DND-41 (cell line): ENCODE results near the gene TMEM44.

Source experiments
- ATAC-seq: fragments of 200-7000 bp; cut with Tn5 transposase; 3 replicates; pipeline ENCODE4 v1.9.1; 2021; ENCODE audit warnings: low read depth; ENCODE audit not compliant: insufficient read depth
- DNase-seq: peaks from one replicate; pipeline ENCODE4 v3.0.0-alpha.2; 2020
- H2AFZ ChIP-seq: 2 replicates; pipeline ENCODE4 v1.6.0; 2012; ENCODE audit warnings: low read depth, low read length
- H3K27ac ChIP-seq: 2 replicates; pipeline ENCODE4 v1.5.1; 2012; ENCODE audit warnings: low read length, inconsistent platforms
- H3K27me3 ChIP-seq: fragments of 200-600 bp; sonication (generic); 2 replicates; pipeline ENCODE4 v1.6.0; 2012; ENCODE audit warnings: low read length, mild to moderate bottlenecking, inconsistent platforms; ENCODE audit not compliant: insufficient read depth, poor library complexity
- H3K36me3 ChIP-seq: 2 replicates; pipeline ENCODE4 v1.5.1; 2012; ENCODE audit warnings: low read length, inconsistent platforms; ENCODE audit not compliant: insufficient read depth
- H3K4me1 ChIP-seq: 2 replicates; pipeline ENCODE4 v1.5.1; 2012; ENCODE audit warnings: mild to moderate bottlenecking, low read length; ENCODE audit not compliant: insufficient read depth
- H3K4me2 ChIP-seq: 2 replicates; pipeline ENCODE4 v1.6.0; 2012; ENCODE audit warnings: mild to moderate bottlenecking, moderate library complexity, low read length, inconsistent platforms; ENCODE audit not compliant: insufficient read depth
- H3K4me3 ChIP-seq, 2 experiments: fragments of 200-600 bp in 1 of 2; shearing (Covaris generic) in 1 of 2; 2 replicates each; pipeline ENCODE4 v1.5.1; 2012 to 2016; ENCODE audit warnings: inconsistent platforms in 2 of 2, low read length in 2 of 2, mild to moderate bottlenecking in 2 of 2, low read depth in 1 of 2, moderate library complexity in 1 of 2
- H3K79me2 ChIP-seq: 2 replicates; pipeline ENCODE4 v1.6.0; 2012; ENCODE audit warnings: low read length, inconsistent platforms; ENCODE audit not compliant: insufficient read depth
- H3K9ac ChIP-seq: 2 replicates; pipeline ENCODE4 v1.6.0; 2012; ENCODE audit warnings: low read depth, mild to moderate bottlenecking, inconsistent platforms, low read length, moderate library complexity
- H3K9me3 ChIP-seq: 2 replicates; pipeline ENCODE4 v1.5.1; 2012; ENCODE audit warnings: low read length, moderate library complexity, mild to moderate bottlenecking, inconsistent platforms; ENCODE audit not compliant: insufficient read depth, severe bottlenecking
- H4K20me1 ChIP-seq: 2 replicates; pipeline ENCODE4 v1.6.0; 2012; ENCODE audit warnings: low read length; ENCODE audit not compliant: insufficient read depth
- EZH2 ChIP-seq: IDR thresholded peaks from 3 replicates; pipeline ENCODE4 v1.6.1; 2012; ENCODE audit warnings: borderline replicate concordance, low read depth, mild to moderate bottlenecking, moderate library complexity, low read length, inconsistent platforms; ENCODE audit not compliant: severe bottlenecking
- TF ChIP-seq, protein P1 (sequence below): IDR thresholded peaks from 2 replicates; pipeline ENCODE4 v1.5.1; 2012; ENCODE audit warnings: borderline replicate concordance, low read length, moderate library complexity, mild to moderate bottlenecking; ENCODE audit not compliant: poor library complexity, severe bottlenecking; ENCODE audit errors: extremely low read depth

The TMEM44 gene

GRCh38 chr3:194642769-194643168, 9.6 kb upstream of the TMEM44 start:
- Histone ChIP-seq H3K36me3 (peaks cover 72% of the 10 kb centered on the region), H3K9ac (no peak overlapping the region), H3K4me2 (no peak overlapping the region), H3K9me3 (no peaks in the 10 kb centered on the region), H3K79me2 (no peaks in the 10 kb centered on the region), H2AFZ (no peak overlapping the region), H3K27me3 (no peaks in the 10 kb centered on the region), H4K20me1 (no peaks in the 10 kb centered on the region), H3K4me1 (no peaks in the 10 kb centered on the region), H3K4me3 (no peak overlapping the region), H3K27ac (no peak overlapping the region)
- DNase-seq (no peak), ATAC-seq (no peak)
- no peak for TF ChIP-seq EZH2
- TF ChIP-seq, protein P1, sequence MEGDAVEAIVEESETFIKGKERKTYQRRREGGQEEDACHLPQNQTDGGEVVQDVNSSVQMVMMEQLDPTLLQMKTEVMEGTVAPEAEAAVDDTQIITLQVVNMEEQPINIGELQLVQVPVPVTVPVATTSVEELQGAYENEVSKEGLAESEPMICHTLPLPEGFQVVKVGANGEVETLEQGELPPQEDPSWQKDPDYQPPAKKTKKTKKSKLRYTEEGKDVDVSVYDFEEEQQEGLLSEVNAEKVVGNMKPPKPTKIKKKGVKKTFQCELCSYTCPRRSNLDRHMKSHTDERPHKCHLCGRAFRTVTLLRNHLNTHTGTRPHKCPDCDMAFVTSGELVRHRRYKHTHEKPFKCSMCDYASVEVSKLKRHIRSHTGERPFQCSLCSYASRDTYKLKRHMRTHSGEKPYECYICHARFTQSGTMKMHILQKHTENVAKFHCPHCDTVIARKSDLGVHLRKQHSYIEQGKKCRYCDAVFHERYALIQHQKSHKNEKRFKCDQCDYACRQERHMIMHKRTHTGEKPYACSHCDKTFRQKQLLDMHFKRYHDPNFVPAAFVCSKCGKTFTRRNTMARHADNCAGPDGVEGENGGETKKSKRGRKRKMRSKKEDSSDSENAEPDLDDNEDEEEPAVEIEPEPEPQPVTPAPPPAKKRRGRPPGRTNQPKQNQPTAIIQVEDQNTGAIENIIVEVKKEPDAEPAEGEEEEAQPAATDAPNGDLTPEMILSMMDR: no peak

DNA sequence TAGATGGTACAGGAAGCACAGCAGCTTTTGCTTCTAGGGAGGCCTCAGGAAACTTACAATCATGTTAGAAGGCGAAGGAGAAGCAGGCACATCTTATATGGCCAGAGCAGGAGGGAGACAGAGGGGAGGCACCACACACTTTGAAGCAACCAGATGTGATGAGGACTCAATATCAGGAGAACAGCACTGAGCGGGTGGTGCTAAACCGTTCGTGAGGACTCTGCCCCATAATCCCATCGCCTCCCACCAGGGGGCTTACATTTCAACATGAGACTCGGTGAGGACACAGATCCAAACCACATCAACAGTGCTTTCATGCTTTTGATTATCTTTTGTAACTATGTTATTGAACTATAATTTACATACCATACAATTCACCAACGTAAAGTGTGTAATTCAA, 7.6 kb upstream of the TMEM44 start:
- Histone ChIP-seq H4K20me1 (no peaks in the 10 kb centered on the region), H3K27ac (no peak overlapping the region), H3K4me2 (no peak overlapping the region), H3K9ac (no peak overlapping the region), H3K27me3 (no peaks in the 10 kb centered on the region), H3K79me2 (no peaks in the 10 kb centered on the region), H3K36me3 (peaks cover 62% of the 10 kb centered on the region), H3K4me3 (no peak overlapping the region), H3K9me3 (no peaks in the 10 kb centered on the region), H3K4me1 (no peaks in the 10 kb centered on the region), H2AFZ (no peak overlapping the region)
- TF ChIP-seq EZH2: no peak
- TF ChIP-seq, protein P1: peak; percentile 64
- peak; percentile 89 for ATAC-seq
- DNase-seq: peak; percentile 62

DNA sequence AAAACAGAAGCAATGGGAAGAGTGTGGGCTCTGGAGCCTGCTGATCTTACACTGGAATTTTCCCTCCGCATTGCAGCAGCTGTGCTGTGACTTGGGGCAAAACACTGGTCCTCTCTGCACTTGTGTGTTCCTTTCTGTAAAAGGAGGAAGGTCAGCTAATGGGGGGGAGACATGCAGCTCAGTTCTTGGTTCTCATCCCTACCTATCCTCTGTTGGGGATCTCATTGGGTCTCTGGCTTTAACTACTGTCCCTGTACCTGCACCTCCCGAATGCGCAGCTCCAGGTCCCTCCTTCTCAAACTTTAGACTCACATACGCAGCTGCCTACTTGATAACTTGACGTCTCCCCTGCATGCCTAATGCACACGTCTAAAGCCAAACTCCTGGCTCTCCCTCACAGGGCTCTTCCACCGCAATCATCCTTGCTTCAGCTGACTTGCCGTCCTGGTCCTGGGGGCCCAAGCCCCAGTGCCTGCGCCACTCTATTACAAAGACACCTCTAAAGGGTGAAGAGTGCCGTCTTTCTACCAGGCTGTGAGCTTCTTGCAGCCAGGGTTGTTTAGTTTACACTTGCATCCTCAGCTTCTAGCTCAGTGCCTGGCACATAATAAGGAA, 5.9 kb upstream of the TMEM44 start:
- H3K9me3 ChIP-seq: no peaks in the 10 kb centered on the region
- no peak overlapping the region for H2AFZ ChIP-seq
- no peak overlapping the region for H3K4me3 ChIP-seq
- H3K79me2 ChIP-seq: no peaks in the 10 kb centered on the region
- no peaks in the 10 kb centered on the region for H3K4me1 ChIP-seq
- no peaks in the 10 kb centered on the region for H3K27me3 ChIP-seq
- no peak overlapping the region for H3K9ac ChIP-seq
- DNase-seq (no peak), ATAC-seq (no peak)
- no peak overlapping the region for H3K27ac ChIP-seq
- H3K36me3 ChIP-seq: peaks cover 47% of the 10 kb centered on the region
- TF ChIP-seq EZH2: no peak
- TF ChIP-seq, protein P1: no peak
- H3K4me2 ChIP-seq: no peak overlapping the region
- no peaks in the 10 kb centered on the region for H4K20me1 ChIP-seq
